HG03103 (cell line): Measurements from ENCODE around the gene SMG6.
"Not testable (repeated sequence)": the region's sequence is repeated elsewhere in the genome, so short reads cannot be mapped to it uniquely, and the experiment has no call there.

ENCODE experiments used
- ATAC-seq: cut with Tn5 transposase; IDR thresholded peaks from one replicate; pipeline ENCODE4 v1.9.1; 2021; ENCODE audit warnings: low read depth; ENCODE audit not compliant: unreplicated experiment

The SMG6 gene

GRCh38 chr17:2210726-2211125 is 92.9 kb downstream of the SMG6 start:
- ATAC-seq = no peak

DNA sequence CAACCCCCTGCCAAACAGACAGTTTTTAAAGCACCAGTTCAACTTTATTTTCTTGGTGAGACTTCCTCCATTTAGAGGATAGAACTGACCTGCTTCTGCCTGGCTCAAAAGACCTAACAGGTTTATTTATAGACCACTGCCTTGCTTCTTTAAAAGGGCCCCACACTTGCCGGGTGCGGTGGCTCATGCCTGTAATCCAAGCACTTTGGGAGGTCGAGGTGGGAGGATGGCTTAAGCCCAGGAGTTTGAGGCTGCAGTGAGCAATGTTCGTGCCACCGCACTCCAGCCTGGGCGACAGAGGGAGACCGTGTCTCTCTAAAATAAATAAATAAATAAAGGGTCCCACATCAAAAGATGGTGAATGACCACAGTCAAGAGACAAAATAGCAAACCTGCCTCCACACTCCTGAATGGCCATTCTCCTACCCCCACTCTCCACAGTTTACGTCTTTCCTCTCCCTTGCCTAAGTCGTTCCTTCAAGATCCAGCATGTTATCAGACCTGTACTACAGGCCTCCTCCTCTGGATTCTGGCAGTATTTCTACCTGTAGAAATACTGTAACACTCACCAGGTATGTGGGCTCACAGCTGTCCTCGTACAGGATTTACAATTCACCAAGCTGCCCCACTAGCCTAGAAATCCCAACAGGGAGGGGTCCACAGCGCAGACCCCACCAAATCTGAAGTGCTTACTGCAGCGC is 95.6 kb downstream of the SMG6 start:
- ATAC-seq = no peak

GRCh38 chr17:2204393-2204792 is 99.2 kb downstream of the SMG6 start:
- no peak for ATAC-seq

- ATAC-seq = no peak
Measured at GRCh38 chr17:2203818-2204217, 99.8 kb downstream of the SMG6 start.

DNA sequence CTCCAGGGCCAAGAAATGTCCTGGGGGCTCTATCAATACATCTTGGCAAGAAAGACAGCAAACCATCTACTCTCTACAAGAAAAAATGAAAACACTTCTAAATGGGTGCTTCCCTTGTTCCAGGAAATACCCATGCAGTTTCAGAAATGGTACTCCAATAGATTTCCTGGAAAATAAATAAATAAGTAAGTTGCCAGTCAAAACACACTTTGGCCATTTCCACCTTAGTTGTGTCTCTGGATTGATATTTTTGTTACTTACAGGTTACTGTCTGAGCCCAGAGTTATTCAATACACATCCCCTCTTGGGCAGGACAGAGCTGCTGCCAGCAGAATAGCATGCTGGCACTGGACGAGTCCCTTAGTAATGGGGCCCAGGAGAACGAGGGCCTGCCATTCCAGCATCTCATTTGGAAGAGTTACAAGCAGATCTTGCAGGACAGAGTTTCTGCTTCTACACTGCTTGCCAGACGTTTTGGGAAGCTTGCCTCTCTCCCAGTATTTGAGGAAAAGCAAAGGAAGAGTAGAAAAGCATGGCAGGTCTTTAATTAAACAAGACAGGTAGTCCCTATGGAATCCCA is 100.5 kb downstream of the SMG6 start:
- ATAC-seq = no peak

DNA sequence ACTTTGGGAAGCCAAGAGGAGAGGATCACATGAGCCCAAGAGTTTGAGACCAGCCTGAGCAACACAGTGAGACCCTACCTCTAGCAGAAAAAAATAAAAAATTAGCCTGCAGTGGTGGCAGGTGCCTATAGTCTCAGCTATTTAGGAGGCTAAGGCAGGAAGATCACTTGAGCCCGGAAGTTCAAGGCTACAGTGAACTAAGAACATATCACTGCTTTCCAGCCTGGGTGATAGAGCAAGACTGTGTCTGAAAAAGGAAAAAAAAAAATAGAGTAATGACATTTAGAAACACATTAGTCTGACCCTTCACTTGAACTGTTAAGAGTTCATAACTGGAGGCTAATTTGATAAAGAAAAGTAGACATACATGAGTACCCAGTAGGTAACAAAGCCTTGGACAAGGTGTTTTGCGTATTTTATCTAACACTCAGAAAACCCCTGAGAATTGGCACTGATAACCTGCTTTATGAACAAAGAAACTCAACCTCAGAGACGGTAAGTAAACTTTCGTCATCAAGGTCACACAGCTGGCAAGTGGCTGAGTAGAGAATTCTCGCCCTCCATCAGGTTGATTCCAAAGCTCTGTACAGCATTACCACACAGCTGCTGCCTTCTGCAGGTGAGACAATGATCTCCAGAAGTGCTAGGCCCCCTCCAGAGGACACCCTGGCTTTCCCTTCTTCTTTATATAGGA is 101.1 kb downstream of the SMG6 start:
- no peak for ATAC-seq

DNA sequence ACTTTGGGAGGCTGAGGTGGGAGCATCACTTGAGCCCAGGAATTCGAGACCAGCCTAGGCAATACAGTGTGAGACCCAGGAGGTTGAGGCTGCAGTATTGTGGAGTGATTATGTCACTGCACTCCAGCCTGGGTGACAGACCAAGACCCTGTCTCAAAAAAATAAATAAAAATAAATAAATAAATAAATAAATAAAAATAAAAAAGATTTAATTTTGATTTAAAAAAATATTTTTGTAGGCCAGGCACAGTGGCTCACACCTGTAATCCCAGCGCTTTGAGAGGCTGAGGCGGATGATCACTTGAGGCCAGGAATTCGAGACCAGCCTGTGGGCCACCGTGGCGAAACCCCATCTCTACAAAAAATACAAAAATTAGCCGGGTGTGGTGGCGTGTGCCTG is 104.2 kb downstream of the SMG6 start:
- ATAC-seq = not testable (repeated sequence)

DNA sequence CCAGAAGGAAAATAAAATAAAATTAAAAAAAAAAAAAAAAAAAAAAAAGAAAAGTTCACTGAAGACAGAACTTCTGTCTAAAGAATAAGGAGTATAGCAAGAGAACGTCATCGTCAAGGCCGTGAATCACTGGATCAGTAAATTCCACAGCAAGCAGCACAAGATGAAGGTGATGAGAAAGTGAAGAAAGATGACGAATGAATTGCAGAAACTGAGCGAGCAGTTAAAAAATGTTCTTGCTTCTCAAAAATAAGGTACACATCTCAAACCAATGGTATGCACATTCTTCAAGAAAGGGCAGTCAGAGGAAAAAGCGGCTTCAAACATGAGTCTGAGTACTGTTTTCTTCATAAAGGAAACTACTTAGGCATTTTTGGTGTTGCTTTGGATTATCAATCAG is 104.7 kb downstream of the SMG6 start:
- no peak for ATAC-seq

- ATAC-seq = no peak
Measured at GRCh38 chr17:2197271-2197670, 106.3 kb downstream of the SMG6 start.

DNA sequence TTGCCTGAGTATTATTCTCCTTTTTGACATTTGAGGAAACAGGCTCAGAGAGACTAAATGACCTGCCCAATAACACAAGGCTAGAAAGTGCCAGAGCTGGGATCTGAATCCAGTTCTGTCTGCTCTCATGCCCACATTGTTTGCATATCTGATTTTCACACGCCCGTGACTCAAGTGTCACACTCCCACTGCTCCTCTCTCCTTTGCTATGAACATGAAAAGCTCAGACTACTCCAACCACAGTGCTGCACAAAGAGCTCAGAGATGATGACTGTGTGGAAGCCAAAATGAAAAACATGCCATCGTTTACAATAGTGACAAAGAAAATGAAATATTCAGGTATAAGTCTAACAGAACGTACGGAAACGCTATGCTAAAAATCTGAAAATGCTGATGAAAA is 107.9 kb downstream of the SMG6 start:
- no peak for ATAC-seq

GRCh38 chr17:2194889-2195335 is 108.7 kb downstream of the SMG6 start:
- ATAC-seq = no peak

DNA sequence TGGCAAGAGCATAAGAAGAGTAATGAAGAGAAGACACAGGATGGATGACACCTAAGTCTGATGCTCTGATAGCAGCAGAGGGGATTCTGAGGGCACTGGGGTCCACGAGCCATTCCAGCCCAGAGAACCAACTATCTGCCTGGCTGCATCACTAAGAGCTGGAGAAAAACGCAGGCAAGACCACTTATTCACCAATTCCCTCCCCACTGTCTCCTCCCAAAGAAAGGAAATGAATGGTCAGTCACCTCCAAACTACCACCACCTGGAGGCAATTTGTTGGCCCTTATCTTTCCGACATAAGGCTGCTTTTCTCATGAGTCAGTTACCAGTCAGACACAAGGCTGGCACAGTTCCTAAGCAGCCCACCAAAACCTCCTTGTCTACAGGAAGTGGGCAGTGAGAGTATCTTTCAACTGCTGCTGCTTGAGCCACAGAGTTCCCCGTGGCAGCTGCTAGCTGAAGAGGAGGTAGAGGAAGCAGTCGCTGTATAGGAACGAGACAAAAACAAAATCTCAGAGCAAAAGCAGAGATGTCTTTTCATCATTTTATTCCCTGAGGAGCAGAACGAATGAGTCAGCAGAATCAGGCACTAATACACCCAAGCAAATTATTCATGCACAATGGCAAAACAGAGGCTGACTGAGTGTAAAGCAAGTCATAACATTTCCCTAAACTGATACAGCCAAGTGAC is 111.1 kb downstream of the SMG6 start:
- no peak for ATAC-seq

GRCh38 chr17:2191785-2192184 is 111.8 kb downstream of the SMG6 start:
- ATAC-seq = no peak

GRCh38 chr17:2191227-2191626 is 112.4 kb downstream of the SMG6 start:
- no peak for ATAC-seq

DNA sequence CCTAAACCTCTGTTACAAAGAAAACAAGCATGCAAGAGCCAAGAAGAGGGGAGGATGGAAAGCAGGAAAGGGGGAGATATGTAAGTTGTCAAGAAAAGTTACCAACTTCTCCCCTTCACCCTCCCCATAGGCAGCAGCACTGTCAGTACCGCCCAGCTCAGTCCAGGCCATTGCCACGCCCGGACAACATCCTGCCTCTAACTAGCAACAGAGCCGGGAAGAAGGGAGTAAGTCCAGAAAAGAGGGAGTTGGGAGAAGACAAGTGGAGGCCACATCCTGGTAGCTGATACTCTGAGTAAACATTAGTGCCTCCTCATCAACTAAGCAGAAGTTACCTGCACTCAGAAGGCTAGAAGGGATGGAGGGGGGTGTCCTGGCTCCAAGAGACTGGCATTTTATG is 113.6 kb downstream of the SMG6 start:
- ATAC-seq = no peak

- ATAC-seq = no peak
Measured at GRCh38 chr17:2188971-2189630, 114.5 kb downstream of the SMG6 start.

GRCh38 chr17:2187758-2188157 is 115.8 kb downstream of the SMG6 start:
- ATAC-seq = no peak

DNA sequence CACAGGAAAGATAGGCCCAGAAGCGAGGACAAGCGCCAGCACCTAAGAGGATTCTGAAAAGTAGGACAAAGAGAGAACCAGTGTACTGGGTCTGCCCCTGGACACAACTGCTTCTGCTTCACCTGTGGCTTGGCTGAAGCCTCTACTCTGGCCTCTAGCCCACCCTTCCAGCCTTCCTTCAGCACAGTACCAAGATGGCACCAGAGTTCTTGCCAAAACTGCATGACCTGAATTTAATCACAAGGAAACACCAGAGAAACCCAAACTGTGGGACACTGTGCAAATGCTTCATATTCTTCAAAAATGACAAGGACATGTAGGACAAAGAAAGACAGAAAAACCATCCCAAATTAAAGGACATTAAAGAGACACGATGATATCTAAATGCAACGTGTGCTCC is 116.6 kb downstream of the SMG6 start:
- no peak for ATAC-seq

- no peak for ATAC-seq
Measured at GRCh38 chr17:2184993-2185931, 118.3 kb downstream of the SMG6 start.

DNA sequence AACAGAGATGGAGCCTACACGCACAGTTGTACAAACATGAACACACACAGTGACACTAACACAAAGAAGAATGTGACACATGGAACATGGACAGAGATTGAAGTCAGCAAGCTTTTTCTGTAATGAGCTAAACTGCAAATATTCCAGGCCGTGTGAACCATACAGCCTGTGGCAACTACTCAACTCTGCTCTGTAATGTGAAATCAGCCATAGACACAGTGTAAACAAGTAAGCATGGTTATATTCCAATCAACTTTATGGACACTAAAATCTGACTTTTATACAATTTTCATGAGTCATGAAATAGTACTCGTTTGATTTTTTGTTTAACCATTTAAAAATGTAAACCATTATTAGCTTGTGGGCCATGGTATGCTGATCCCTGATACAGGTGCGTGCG is 120.2 kb downstream of the SMG6 start:
- no peak for ATAC-seq
